Hypothalamus (tissue), 51 donors: ENCODE data around the gene SMIM27.
"Not testable (repeated sequence)": the region's sequence is repeated elsewhere in the genome, so short reads cannot be mapped to it uniquely, and the experiment has no call there.

Experiments
- DNase-seq, 51 donors: peaks; one replicate each; lab custom pipeline; 2025; lab: John Stamatoyannopoulos, UW

Gene SMIM27

GRCh38 chr9:32590898-32591297 is 38.8 kb downstream of the SMIM27 start:
- DNase-seq, result no peak

DNA sequence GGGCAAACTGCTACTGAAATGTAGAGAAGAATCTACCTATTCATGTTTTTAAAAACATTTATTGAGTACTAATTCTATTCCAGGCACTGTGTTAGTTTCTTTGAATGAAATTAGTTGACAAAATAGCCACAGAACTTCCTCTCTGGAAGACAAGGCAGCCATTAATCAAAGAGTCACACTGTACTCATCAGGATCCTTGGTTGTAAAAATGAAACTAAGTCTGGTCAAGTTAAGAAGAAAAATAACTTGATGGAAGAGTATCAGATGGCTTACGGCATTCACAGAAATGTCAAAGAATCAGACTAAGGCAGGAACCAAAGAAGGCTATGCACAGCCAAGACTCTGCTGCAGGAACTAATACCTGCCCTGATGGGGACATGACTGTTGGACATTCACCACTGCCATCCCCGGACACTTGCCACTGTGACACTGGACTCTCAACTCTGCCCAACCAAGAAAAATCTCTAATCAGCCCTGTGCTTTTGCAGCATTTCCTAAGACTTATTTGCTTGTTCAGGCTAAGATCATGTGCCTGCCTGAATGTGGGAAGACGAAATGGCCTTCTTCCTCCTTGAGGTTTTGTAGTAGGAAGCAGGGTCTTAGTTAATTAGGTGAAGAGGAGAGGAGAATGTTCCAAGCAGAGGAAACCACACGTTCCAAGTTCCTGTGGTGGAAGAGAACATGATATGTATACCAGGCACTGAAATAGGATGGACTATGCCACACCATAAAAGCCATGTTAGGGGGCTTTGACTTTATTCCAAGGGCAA is 44.2 kb downstream of the SMIM27 start:
- DNase-seq, result no peak

- DNase-seq, result no peak
Observed at GRCh38 chr9:32596936-32597335, 44.8 kb downstream of the SMIM27 start.

DNA sequence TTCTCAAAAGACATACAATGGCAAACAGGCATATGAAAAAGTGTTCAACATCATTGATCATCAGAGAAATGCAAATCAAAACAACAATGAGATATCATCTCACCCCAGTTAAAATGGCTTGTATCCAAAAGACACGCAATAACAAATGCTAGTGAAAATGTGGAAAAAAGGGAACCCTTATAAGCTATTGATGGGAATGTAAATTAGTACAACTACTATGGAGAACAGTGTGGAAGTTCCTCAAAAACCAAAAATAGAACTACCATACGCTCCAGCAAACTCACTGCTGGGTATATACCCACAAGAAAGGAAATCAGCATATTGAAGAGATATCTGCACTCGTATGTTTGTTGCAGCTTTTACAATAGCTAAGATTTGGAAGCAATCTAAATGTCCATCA is 46.9 kb downstream of the SMIM27 start:
- DNase-seq, result not testable (repeated sequence)
